ENCODE results near the gene FBXL14. TPM values are rescaled to one million over a fixed set of nuclear protein-coding genes. Genes with fewer than 3 reads are reported as not detected.
A peak's percentile ranks its signal among the peaks of the same experiment; 100 is the strongest.

Gene FBXL14
- total and polyA plus RNA-seq, 9 of the 15 experiments (the other 6 are each of a cell fraction or from before 2014, with no cell fraction given) = 0.13 to 9.8 (median 3.3) TPM

- TF ChIP-seq CREB5 (CRISPR knock-in tag; IDR thresholded peaks at IDR 0.05) (no peak), NR2C1 (IDR thresholded peaks at IDR 0.05) (no peak), NR2C1 (tag; IDR thresholded peaks at IDR 0.05) (no peak), PHF20 (IDR thresholded peaks at IDR 0.05; ENCODE audit: partially characterized antibody) (no peak), ZNF121 (CRISPR knock-in tag; conservative IDR thresholded peaks at IDR 0.05) (no peak), TEAD4 (IDR thresholded peaks at IDR 0.05; ENCODE audit: low read length) (no peak), TEAD4 (CRISPR knock-in tag; IDR thresholded peaks at IDR 0.05; ENCODE audit: borderline replicate concordance) (no peak), HDAC3 (IDR thresholded peaks at IDR 0.05; ENCODE audit: borderline replicate concordance, partially characterized antibody) (no peak), ZNF57 (CRISPR knock-in tag; IDR thresholded peaks at IDR 0.05) (no peak), TAF1 (IDR thresholded peaks at IDR 0.05; ENCODE audit: control insufficient read depth, extremely low read depth, insufficient read depth, low read length, severe bottlenecking) (peak; percentile 43), NCOR1 (IDR thresholded peaks at IDR 0.05) (no peak), ZNF639 (CRISPR knock-in tag; conservative IDR thresholded peaks at IDR 0.05 in 1 of 2, IDR thresholded peaks at IDR 0.05 in 1 of 2) (peak in 1 of 2 experiments; percentile 98; a peak in 2 of 4 replicates), MXD1 (CRISPR knock-in tag; IDR thresholded peaks at IDR 0.05; ENCODE audit: borderline replicate concordance, poor library complexity, severe bottlenecking) (no peak), ELF1 (tag; IDR thresholded peaks at IDR 0.05) (peak; percentile 59), CAMTA2 (CRISPR knock-in tag; conservative IDR thresholded peaks at IDR 0.05) (no peak), RCOR1 (IDR thresholded peaks at IDR 0.05; ENCODE audit: borderline replicate concordance in 1 of 2, low read depth in 2 of 2, low read length in 2 of 2) (0 out of 4 replicates have a peak, but pooled peaks of 1 of the 2 experiments have one; percentile 20), SP1 (CRISPR knock-in tag; IDR thresholded peaks at IDR 0.05) (0 out of 2 replicates have a peak, but pooled peaks have one; percentile 16), TFAP4 (CRISPR knock-in tag; IDR thresholded peaks at IDR 0.05; ENCODE audit: borderline replicate concordance) (peak; percentile 77; the same call in 1 of the 2 replicates)
Observed at GRCh38 chr12:1594261-1595025, at the start of gene FBXL14 (continued).
